Neural progenitor cell (in vitro differentiated cells): ENCODE results near the gene CARMIL1. TPM values are rescaled to one million over a fixed set of nuclear protein-coding genes. Genes with fewer than 3 reads are reported as not detected.

Source experiments
- DNase-seq: peaks from one replicate; pipeline ENCODE4 v3.0.0-alpha.2; 2016; ENCODE audit warnings: low spot score
- H2AFZ ChIP-seq: fragments of 200-600 bp; sonication (generic); replicated peaks from 2 replicates; pipeline ENCODE4 v1.6.1; 2016; ENCODE audit warnings: antibody characterized with exemption
- H3F3A ChIP-seq: fragments of 200-600 bp; sonication (generic); 2 replicates; pipeline ENCODE4 v1.6.1; 2016; ENCODE audit warnings: antibody characterized with exemption, low read depth
- H3K27ac ChIP-seq: fragments of 200-600 bp; sonication (generic); 2 replicates; pipeline ENCODE4 v1.5.1; 2016; ENCODE audit warnings: mild to moderate bottlenecking
- H3K27me3 ChIP-seq: fragments of 200-600 bp; sonication (generic); 2 replicates; pipeline ENCODE4 v1.6.1; 2016; ENCODE audit warnings: mild to moderate bottlenecking, moderate library complexity
- H3K36me3 ChIP-seq: fragments of 200-600 bp; sonication (generic); 2 replicates; pipeline ENCODE4 v1.5.1; 2016
- H3K4me1 ChIP-seq: fragments of 200-600 bp; sonication (generic); 2 replicates; pipeline ENCODE4 v1.6.1; 2016; ENCODE audit warnings: mixed run types
- H3K4me2 ChIP-seq: fragments of 200-600 bp; sonication (generic); 2 replicates; pipeline ENCODE4 v1.6.1; 2016
- H3K4me3 ChIP-seq: fragments of 200-600 bp; sonication (generic); 2 replicates; pipeline ENCODE4 v1.5.1; 2016
- H3K79me2 ChIP-seq: fragments of 200-600 bp; sonication (generic); 2 replicates; pipeline ENCODE4 v1.6.1; 2016; ENCODE audit warnings: low read depth
- H3K9ac ChIP-seq: fragments of 200-600 bp; sonication (generic); 2 replicates; pipeline ENCODE4 v1.6.1; 2016
- H3K9me3 ChIP-seq: fragments of 200-600 bp; sonication (generic); 2 replicates; pipeline ENCODE4 v1.5.1; 2016; ENCODE audit warnings: low read depth
- H4K20me1 ChIP-seq: fragments of 200-600 bp; sonication (generic); 2 replicates; pipeline ENCODE4 v1.6.1; 2016; ENCODE audit warnings: low read depth
- H3K27ac Mint-ChIP-seq: 3 replicates; pipeline ENCODE4 v1.8.0; 2021; ENCODE audit warnings: mixed read lengths
- H3K27me3 Mint-ChIP-seq: 2 replicates; pipeline ENCODE4 v1.8.0; 2022; ENCODE audit warnings: low read depth, mild to moderate bottlenecking, inconsistent platforms, moderate library complexity, mixed read lengths; ENCODE audit not compliant: insufficient read depth
- H3K36me3 Mint-ChIP-seq: 3 replicates; pipeline ENCODE4 v1.8.0; 2021; ENCODE audit warnings: mixed read lengths
- H3K4me1 Mint-ChIP-seq: 3 replicates; pipeline ENCODE4 v1.8.0; 2021; ENCODE audit warnings: mixed read lengths
- H3K4me3 Mint-ChIP-seq: 3 replicates; pipeline ENCODE4 v1.8.0; 2021; ENCODE audit warnings: mild to moderate bottlenecking, moderate library complexity, mixed read lengths
- H3K9me3 Mint-ChIP-seq: 3 replicates; pipeline ENCODE4 v1.8.0; 2020; ENCODE audit warnings: mixed read lengths
- CTCF ChIP-seq: fragments of 200-600 bp; sonication (generic); IDR thresholded peaks from 2 replicates; pipeline ENCODE4 v1.5.1; 2017; ENCODE audit warnings: antibody characterized with exemption, mild to moderate bottlenecking
- EZH2 ChIP-seq: fragments of 200-600 bp; sonication (generic); IDR thresholded peaks from 2 replicates; pipeline ENCODE4 v1.6.1; 2017; ENCODE audit warnings: antibody characterized with exemption, mild to moderate bottlenecking, moderate library complexity
- EZH2phosphoT487 ChIP-seq: fragments of 200-600 bp; sonication (generic); IDR thresholded peaks from 2 replicates; pipeline ENCODE4 v1.6.1; 2017; ENCODE audit warnings: antibody characterized with exemption
- total RNA-seq: library from RNA; depleted of rRNA; stranded (reverse); fragments of >200 nt; gene quantifications from 2 replicates; pipeline ENCODE4 v1.2.3, GENCODE V29; 2015; ENCODE audit warnings: low replicate concordance

The CARMIL1 gene
- total RNA-seq, 1 donor from 2014 or later = 13.3 TPM

GRCh38 chr6:25249133-25249532, 30.0 kb upstream of the CARMIL1 start:
- Histone ChIP-seq H3K4me1 (no peaks in the 10 kb centered on the region), H3K4me3 (no peak overlapping the region), H3K9me3 (no peaks in the 10 kb centered on the region), H4K20me1 (no peaks in the 10 kb centered on the region), H3K4me2 (no peak overlapping the region), H3K9ac (no peak overlapping the region), H3K27ac (no peak overlapping the region), H3K79me2 (no peaks in the 10 kb centered on the region), H2AFZ (no peak overlapping the region), H3K36me3 (no peaks in the 10 kb centered on the region), H3K27me3 (no peaks in the 10 kb centered on the region), H3F3A (no peaks in the 10 kb centered on the region)
- H3K9me3 Mint-ChIP-seq = no peaks in the 10 kb centered on the region
- peaks cover 6% of the 10 kb centered on the region for H3K4me1 Mint-ChIP-seq
- H3K36me3 Mint-ChIP-seq = no peaks in the 10 kb centered on the region
- TF ChIP-seq CTCF (no peak), EZH2phosphoT487 (no peak), EZH2 (no peak)
- no peak overlapping the region for H3K27ac Mint-ChIP-seq
- no peak for DNase-seq
- peaks cover 4% of the 10 kb centered on the region for H3K27me3 Mint-ChIP-seq
- H3K4me3 Mint-ChIP-seq = no peak overlapping the region

GRCh38 chr6:25250878-25251277, 28.3 kb upstream of the CARMIL1 start:
- Mint-ChIP-seq H3K27me3 (peaks cover 5% of the 10 kb centered on the region), H3K36me3 (no peaks in the 10 kb centered on the region), H3K4me3 (no peak overlapping the region), H3K9me3 (no peaks in the 10 kb centered on the region), H3K27ac (no peak overlapping the region), H3K4me1 (peaks cover 3% of the 10 kb centered on the region)
- Histone ChIP-seq H3K4me2 (no peak overlapping the region), H3K27me3 (no peaks in the 10 kb centered on the region), H3F3A (no peaks in the 10 kb centered on the region), H3K9me3 (no peaks in the 10 kb centered on the region), H3K9ac (no peak overlapping the region), H4K20me1 (no peaks in the 10 kb centered on the region), H2AFZ (no peak overlapping the region), H3K4me1 (no peaks in the 10 kb centered on the region), H3K79me2 (no peaks in the 10 kb centered on the region), H3K27ac (no peak overlapping the region), H3K4me3 (no peak overlapping the region), H3K36me3 (no peaks in the 10 kb centered on the region)
- DNase-seq = no peak
- TF ChIP-seq EZH2 (no peak), EZH2phosphoT487 (no peak), CTCF (no peak)

- Histone ChIP-seq H3K4me2 (no peak overlapping the region), H3K79me2 (no peaks in the 10 kb centered on the region), H3F3A (no peaks in the 10 kb centered on the region), H3K36me3 (no peaks in the 10 kb centered on the region), H2AFZ (no peak overlapping the region), H3K4me1 (no peaks in the 10 kb centered on the region), H3K9me3 (no peaks in the 10 kb centered on the region), H3K9ac (no peak overlapping the region), H4K20me1 (no peaks in the 10 kb centered on the region), H3K27me3 (no peaks in the 10 kb centered on the region), H3K4me3 (no peak overlapping the region), H3K27ac (no peak overlapping the region)
- no peak overlapping the region for H3K27ac Mint-ChIP-seq
- no peak overlapping the region for H3K4me3 Mint-ChIP-seq
- H3K4me1 Mint-ChIP-seq = peaks cover 3% of the 10 kb centered on the region
- H3K9me3 Mint-ChIP-seq = no peaks in the 10 kb centered on the region
- no peak for TF ChIP-seq EZH2phosphoT487
- no peak for TF ChIP-seq CTCF
- no peak for TF ChIP-seq EZH2
- no peaks in the 10 kb centered on the region for H3K36me3 Mint-ChIP-seq
- no peak for DNase-seq
- H3K27me3 Mint-ChIP-seq = peaks cover 3% of the 10 kb centered on the region
Measured at GRCh38 chr6:25251426-25251825, 27.7 kb upstream of the CARMIL1 start.

- H2AFZ ChIP-seq = no peak overlapping the region
- Mint-ChIP-seq H3K27me3 (peaks cover 3% of the 10 kb centered on the region), H3K9me3 (no peaks in the 10 kb centered on the region), H3K27ac (no peak overlapping the region), H3K36me3 (no peaks in the 10 kb centered on the region), H3K4me3 (no peak overlapping the region), H3K4me1 (peaks cover 3% of the 10 kb centered on the region)
- DNase-seq = no peak
- no peak overlapping the region for H3K9ac ChIP-seq
- no peaks in the 10 kb centered on the region for H3K36me3 ChIP-seq
- no peak overlapping the region for H3K27ac ChIP-seq
- H3K4me3 ChIP-seq = no peak overlapping the region
- TF ChIP-seq CTCF (no peak), EZH2phosphoT487 (no peak), EZH2 (no peak)
- no peaks in the 10 kb centered on the region for H3F3A ChIP-seq
- no peaks in the 10 kb centered on the region for H4K20me1 ChIP-seq
- no peaks in the 10 kb centered on the region for H3K27me3 ChIP-seq
- no peaks in the 10 kb centered on the region for H3K4me1 ChIP-seq
- no peak overlapping the region for H3K4me2 ChIP-seq
- no peaks in the 10 kb centered on the region for H3K79me2 ChIP-seq
- H3K9me3 ChIP-seq = no peaks in the 10 kb centered on the region
Measured at GRCh38 chr6:25253351-25253750, 25.8 kb upstream of the CARMIL1 start.
